ENCODE results near the gene DPYD.

Gene DPYD

GRCh38 chr1:97784661-97785060 lies 136.2 kb downstream of the DPYD start:
- Histone ChIP-seq H3K27ac (no peak overlapping the region), H3K36me3 (no peaks in the 10 kb centered on the region), H3K4me3 (ENCODE audit: low read depth, low read length) (no peak overlapping the region), H3K9me3 (ENCODE audit: severe bottlenecking) (no peaks in the 10 kb centered on the region), H3K27me3 (ENCODE audit: insufficient read depth, low read depth, severe bottlenecking) (no peaks in the 10 kb centered on the region)
- TF ChIP-seq CTCF (IDR thresholded peaks at IDR 0.05; ENCODE audit: low read depth, low read length): no peak
- DNase-seq: no peak

- H3K27me3 ChIP-seq (ENCODE audit: insufficient read depth, low read depth, severe bottlenecking): no peaks in the 10 kb centered on the region
- TF ChIP-seq CTCF (IDR thresholded peaks at IDR 0.05; ENCODE audit: low read depth, low read length): no peak
- no peak overlapping the region for H3K27ac ChIP-seq
- H3K36me3 ChIP-seq: no peaks in the 10 kb centered on the region
- no peak overlapping the region for H3K4me3 ChIP-seq (ENCODE audit: low read depth, low read length)
- DNase-seq: no peak
- no peaks in the 10 kb centered on the region for H3K9me3 ChIP-seq (ENCODE audit: severe bottlenecking)
These were observed 137.1 kb downstream of the DPYD start for GRCh38 chr1:97783751-97784150.

GRCh38 chr1:97781762-97782337 lies 139.0 kb downstream of the DPYD start:
- no peak for DNase-seq
- H3K27me3 ChIP-seq (ENCODE audit: insufficient read depth, low read depth, severe bottlenecking): no peaks in the 10 kb centered on the region
- no peak for TF ChIP-seq CTCF (IDR thresholded peaks at IDR 0.05; ENCODE audit: low read depth, low read length)
- H3K9me3 ChIP-seq (ENCODE audit: severe bottlenecking): no peaks in the 10 kb centered on the region
- H3K4me3 ChIP-seq (ENCODE audit: low read depth, low read length): no peak overlapping the region
- no peaks in the 10 kb centered on the region for H3K36me3 ChIP-seq
- H3K27ac ChIP-seq: no peak overlapping the region

GRCh38 chr1:97780884-97781283 lies 139.9 kb downstream of the DPYD start:
- no peak for TF ChIP-seq CTCF (IDR thresholded peaks at IDR 0.05; ENCODE audit: low read depth, low read length)
- DNase-seq: no peak
- Histone ChIP-seq H3K27me3 (ENCODE audit: insufficient read depth, low read depth, severe bottlenecking) (no peaks in the 10 kb centered on the region), H3K9me3 (ENCODE audit: severe bottlenecking) (no peaks in the 10 kb centered on the region), H3K36me3 (no peaks in the 10 kb centered on the region), H3K4me3 (ENCODE audit: low read depth, low read length) (no peak overlapping the region), H3K27ac (no peak overlapping the region)

GRCh38 chr1:97778718-97779117 lies 142.1 kb downstream of the DPYD start:
- no peak for TF ChIP-seq CTCF (IDR thresholded peaks at IDR 0.05; ENCODE audit: low read depth, low read length)
- DNase-seq: no peak
- no peak overlapping the region for H3K27ac ChIP-seq
- H3K36me3 ChIP-seq: no peaks in the 10 kb centered on the region
- no peaks in the 10 kb centered on the region for H3K27me3 ChIP-seq (ENCODE audit: insufficient read depth, low read depth, severe bottlenecking)
- H3K4me3 ChIP-seq (ENCODE audit: low read depth, low read length): no peak overlapping the region
- H3K9me3 ChIP-seq (ENCODE audit: severe bottlenecking): no peaks in the 10 kb centered on the region

- H3K27ac ChIP-seq: no peak overlapping the region
- no peaks in the 10 kb centered on the region for H3K9me3 ChIP-seq (ENCODE audit: severe bottlenecking)
- no peaks in the 10 kb centered on the region for H3K27me3 ChIP-seq (ENCODE audit: insufficient read depth, low read depth, severe bottlenecking)
- no peak for TF ChIP-seq CTCF (IDR thresholded peaks at IDR 0.05; ENCODE audit: low read depth, low read length)
- no peaks in the 10 kb centered on the region for H3K36me3 ChIP-seq
- H3K4me3 ChIP-seq (ENCODE audit: low read depth, low read length): no peak overlapping the region
- no peak for DNase-seq
These were observed 150.5 kb downstream of the DPYD start for GRCh38 chr1:97770376-97770775.
